Measurements from ENCODE around the gene DYNLRB2.

Gene DYNLRB2

DNA sequence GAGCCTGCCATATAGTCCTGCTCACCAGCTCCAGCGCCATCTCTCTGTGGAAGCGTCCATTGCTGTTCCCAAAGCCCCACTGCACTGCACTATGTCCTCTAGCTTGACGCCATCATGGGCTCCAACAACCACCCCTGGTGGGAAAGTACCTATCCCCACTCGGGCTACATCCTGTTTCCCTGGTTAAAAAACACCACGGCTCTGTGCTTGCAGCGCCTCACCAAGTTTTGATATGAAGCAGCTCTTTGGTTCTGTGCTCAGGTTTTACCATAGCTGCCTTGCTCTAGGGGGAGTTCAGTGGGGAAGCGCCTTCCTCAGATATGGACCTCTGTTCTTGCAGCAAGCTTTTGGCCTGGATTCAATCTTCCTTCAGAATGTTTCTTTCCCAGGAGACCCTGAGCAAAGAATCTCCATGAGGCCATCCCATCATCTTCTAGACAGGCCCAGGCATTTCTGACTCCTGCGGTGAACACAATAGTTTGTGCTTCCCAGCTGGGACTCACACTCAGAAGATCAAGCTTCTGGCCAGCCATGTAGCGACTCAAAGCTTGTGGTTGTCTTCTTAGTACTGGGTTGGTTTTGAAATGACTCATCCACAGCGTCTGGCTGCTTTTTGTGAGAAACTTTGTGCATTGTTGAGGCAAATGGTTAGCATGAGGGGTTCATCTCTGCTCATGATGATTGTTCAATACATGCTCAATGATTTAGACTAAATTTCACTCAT lies 39.5 kb downstream of the DYNLRB2 start:
- no peaks in the 10 kb centered on the region for H3K27me3 ChIP-seq (ENCODE audit: control insufficient read depth, insufficient read depth, low read length)
- H3K9ac ChIP-seq (ENCODE audit: low read depth, low read length) = no peak overlapping the region
- H3K4me1 ChIP-seq (ENCODE audit: control insufficient read depth, insufficient read depth, low read length) = no peaks in the 10 kb centered on the region
- H3K36me3 ChIP-seq (ENCODE audit: control insufficient read depth, insufficient read depth, low read length) = no peaks in the 10 kb centered on the region
- H3K9me3 ChIP-seq (ENCODE audit: control insufficient read depth, insufficient read depth, low read length) = no peaks in the 10 kb centered on the region
- no peak overlapping the region for H3K4me3 ChIP-seq (ENCODE audit: low read depth, low read length)

DNA sequence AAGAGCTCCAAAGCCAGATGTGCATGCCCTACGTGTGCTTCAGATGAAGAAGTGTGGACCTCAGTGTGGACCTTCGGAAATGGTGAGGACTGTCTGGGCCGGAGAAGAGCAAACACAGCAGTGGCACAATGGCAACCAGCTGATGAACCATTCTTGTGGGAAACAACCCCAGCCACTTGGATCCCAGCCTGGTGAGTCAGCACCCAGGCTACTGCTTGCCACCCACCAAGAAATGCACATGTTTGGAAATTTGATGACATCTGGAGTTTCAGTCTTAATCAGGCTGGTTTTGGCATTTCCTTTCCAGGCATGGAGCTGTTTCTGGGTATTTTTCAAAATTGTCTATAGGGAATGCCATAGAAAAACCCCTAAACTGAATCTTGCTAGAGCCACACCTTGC lies 42.7 kb downstream of the DYNLRB2 start:
- Histone ChIP-seq H3K4me3 (ENCODE audit: low read depth, low read length) (no peak overlapping the region), H3K4me1 (ENCODE audit: control insufficient read depth, insufficient read depth, low read length) (no peaks in the 10 kb centered on the region), H3K36me3 (ENCODE audit: control insufficient read depth, insufficient read depth, low read length) (no peaks in the 10 kb centered on the region), H3K9ac (ENCODE audit: low read depth, low read length) (no peak overlapping the region), H3K27me3 (ENCODE audit: control insufficient read depth, insufficient read depth, low read length) (no peaks in the 10 kb centered on the region), H3K9me3 (ENCODE audit: control insufficient read depth, insufficient read depth, low read length) (no peaks in the 10 kb centered on the region)

- no peak overlapping the region for H3K9ac ChIP-seq (ENCODE audit: low read depth, low read length)
- H3K27me3 ChIP-seq (ENCODE audit: control insufficient read depth, insufficient read depth, low read length) = no peaks in the 10 kb centered on the region
- no peak overlapping the region for H3K4me3 ChIP-seq (ENCODE audit: low read depth, low read length)
- no peaks in the 10 kb centered on the region for H3K36me3 ChIP-seq (ENCODE audit: control insufficient read depth, insufficient read depth, low read length)
- no peaks in the 10 kb centered on the region for H3K9me3 ChIP-seq (ENCODE audit: control insufficient read depth, insufficient read depth, low read length)
- no peaks in the 10 kb centered on the region for H3K4me1 ChIP-seq (ENCODE audit: control insufficient read depth, insufficient read depth, low read length)
Observed at GRCh38 chr16:80585764-80586163, 45.0 kb downstream of the DYNLRB2 start.

GRCh38 chr16:80586476-80586875 lies 45.7 kb downstream of the DYNLRB2 start:
- H3K36me3 ChIP-seq (ENCODE audit: control insufficient read depth, insufficient read depth, low read length) = no peaks in the 10 kb centered on the region
- no peak overlapping the region for H3K9ac ChIP-seq (ENCODE audit: low read depth, low read length)
- no peak overlapping the region for H3K4me3 ChIP-seq (ENCODE audit: low read depth, low read length)
- no peaks in the 10 kb centered on the region for H3K4me1 ChIP-seq (ENCODE audit: control insufficient read depth, insufficient read depth, low read length)
- no peaks in the 10 kb centered on the region for H3K9me3 ChIP-seq (ENCODE audit: control insufficient read depth, insufficient read depth, low read length)
- H3K27me3 ChIP-seq (ENCODE audit: control insufficient read depth, insufficient read depth, low read length) = no peaks in the 10 kb centered on the region

DNA sequence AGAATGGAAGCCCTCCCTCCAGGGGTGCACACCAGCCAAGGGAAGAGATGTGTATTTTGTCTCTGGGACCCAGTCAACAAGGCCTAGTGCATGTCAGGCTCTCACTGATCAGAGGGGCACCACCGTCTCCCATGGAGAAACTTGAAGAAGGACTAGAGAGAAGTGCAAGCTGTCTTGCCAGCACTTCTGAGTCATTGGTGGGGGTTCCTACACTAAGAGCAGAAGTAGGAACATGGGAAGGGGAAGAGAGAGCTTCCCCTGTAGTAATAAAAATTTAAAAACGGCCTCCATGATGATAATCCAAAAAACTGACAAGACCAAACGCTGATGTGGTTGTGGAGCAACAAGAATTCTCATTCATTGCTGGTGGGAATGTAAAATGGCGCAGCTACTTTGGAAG lies 46.3 kb downstream of the DYNLRB2 start:
- H3K4me3 ChIP-seq (ENCODE audit: low read depth, low read length) = no peak overlapping the region
- H3K4me1 ChIP-seq (ENCODE audit: control insufficient read depth, insufficient read depth, low read length) = no peaks in the 10 kb centered on the region
- H3K9ac ChIP-seq (ENCODE audit: low read depth, low read length) = no peak overlapping the region
- no peaks in the 10 kb centered on the region for H3K27me3 ChIP-seq (ENCODE audit: control insufficient read depth, insufficient read depth, low read length)
- no peaks in the 10 kb centered on the region for H3K9me3 ChIP-seq (ENCODE audit: control insufficient read depth, insufficient read depth, low read length)
- no peaks in the 10 kb centered on the region for H3K36me3 ChIP-seq (ENCODE audit: control insufficient read depth, insufficient read depth, low read length)

DNA sequence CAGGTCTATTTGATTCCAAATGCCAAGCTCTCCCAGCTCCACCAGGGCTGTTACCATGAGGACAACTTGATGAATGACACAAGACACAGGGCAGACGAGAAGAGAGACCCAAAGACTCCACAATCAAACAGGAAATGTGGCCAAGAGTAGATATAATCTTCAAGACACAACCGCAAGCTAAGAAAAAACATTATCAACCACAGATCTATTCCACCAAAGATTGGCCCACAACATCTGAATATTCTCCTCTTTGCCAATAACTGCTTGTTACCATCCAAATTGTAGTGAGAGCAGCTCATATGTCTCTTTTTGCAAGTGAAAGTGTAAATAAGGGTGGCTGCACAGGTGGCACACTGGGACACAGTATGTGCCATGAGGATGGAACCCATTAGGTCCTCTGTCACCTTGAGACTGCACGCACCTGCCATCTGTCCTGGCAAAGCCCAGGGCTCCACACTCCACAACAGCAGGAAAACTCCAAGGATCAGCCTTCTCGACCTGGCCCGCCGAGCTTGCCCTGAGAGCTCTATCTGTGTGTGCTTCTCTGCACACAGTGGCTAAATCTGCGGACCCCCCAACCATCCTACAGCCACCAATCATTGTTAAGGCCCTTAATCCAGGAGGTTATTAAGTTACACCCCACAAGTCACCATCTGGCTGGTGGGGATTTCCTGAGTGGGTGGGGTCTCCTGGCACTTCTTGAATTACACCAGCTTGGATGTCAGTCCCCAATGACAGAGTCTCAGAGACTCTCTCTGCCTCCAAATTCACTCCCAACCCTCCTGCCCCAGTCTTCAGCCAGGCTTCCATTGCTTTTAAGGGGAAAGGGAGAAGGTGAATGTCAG lies 50.5 kb downstream of the DYNLRB2 start:
- Histone ChIP-seq H3K9me3 (ENCODE audit: control insufficient read depth, insufficient read depth, low read length) (no peaks in the 10 kb centered on the region), H3K9ac (ENCODE audit: low read depth, low read length) (no peak overlapping the region), H3K27me3 (ENCODE audit: control insufficient read depth, insufficient read depth, low read length) (no peaks in the 10 kb centered on the region), H3K4me1 (ENCODE audit: control insufficient read depth, insufficient read depth, low read length) (no peaks in the 10 kb centered on the region), H3K36me3 (ENCODE audit: control insufficient read depth, insufficient read depth, low read length) (no peaks in the 10 kb centered on the region), H3K4me3 (ENCODE audit: low read depth, low read length) (no peak overlapping the region)

DNA sequence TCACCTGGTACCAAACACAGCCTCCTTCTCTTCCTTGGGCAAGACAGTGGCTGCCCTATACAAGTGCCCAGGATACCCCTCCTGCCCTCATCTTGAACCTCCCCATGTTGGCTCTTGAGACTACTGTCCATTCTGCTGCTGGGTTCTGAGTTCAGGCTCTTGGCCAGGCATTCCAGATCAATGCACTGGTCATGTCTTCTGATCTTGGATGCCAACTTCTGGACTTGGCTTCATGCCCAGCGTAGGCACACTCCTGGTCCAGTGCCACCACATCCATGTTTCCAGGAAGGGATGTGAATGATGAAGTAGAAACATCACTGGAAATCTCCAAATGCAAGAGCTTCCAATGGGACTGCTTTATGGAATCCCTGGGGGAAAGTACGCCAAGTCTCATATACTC lies 51.5 kb downstream of the DYNLRB2 start:
- no peak overlapping the region for H3K9ac ChIP-seq (ENCODE audit: low read depth, low read length)
- H3K9me3 ChIP-seq (ENCODE audit: control insufficient read depth, insufficient read depth, low read length) = no peaks in the 10 kb centered on the region
- H3K4me3 ChIP-seq (ENCODE audit: low read depth, low read length) = no peak overlapping the region
- no peaks in the 10 kb centered on the region for H3K4me1 ChIP-seq (ENCODE audit: control insufficient read depth, insufficient read depth, low read length)
- no peaks in the 10 kb centered on the region for H3K27me3 ChIP-seq (ENCODE audit: control insufficient read depth, insufficient read depth, low read length)
- no peaks in the 10 kb centered on the region for H3K36me3 ChIP-seq (ENCODE audit: control insufficient read depth, insufficient read depth, low read length)

DNA sequence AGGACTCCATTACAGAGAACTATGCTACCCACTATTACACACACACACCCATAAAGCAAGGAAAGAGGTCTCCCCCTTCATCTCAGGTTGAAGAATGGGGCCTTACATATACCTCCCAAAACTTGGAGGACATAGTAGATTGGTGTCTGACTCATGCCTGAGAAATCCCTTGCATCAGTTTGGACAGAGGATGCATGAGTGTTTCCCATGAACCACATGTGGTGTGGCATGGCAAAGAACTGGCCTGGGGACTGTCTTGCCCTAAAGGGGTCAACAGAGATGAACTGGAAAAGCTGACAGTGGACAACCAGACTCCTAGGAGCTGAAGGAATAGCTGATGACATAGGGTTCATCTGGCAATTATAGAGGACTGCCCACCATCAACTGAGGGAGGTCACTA lies 54.0 kb downstream of the DYNLRB2 start:
- Histone ChIP-seq H3K9me3 (ENCODE audit: control insufficient read depth, insufficient read depth, low read length) (no peaks in the 10 kb centered on the region), H3K9ac (ENCODE audit: low read depth, low read length) (no peak overlapping the region), H3K36me3 (ENCODE audit: control insufficient read depth, insufficient read depth, low read length) (no peaks in the 10 kb centered on the region), H3K4me1 (ENCODE audit: control insufficient read depth, insufficient read depth, low read length) (no peaks in the 10 kb centered on the region), H3K4me3 (ENCODE audit: low read depth, low read length) (no peak overlapping the region), H3K27me3 (ENCODE audit: control insufficient read depth, insufficient read depth, low read length) (no peaks in the 10 kb centered on the region)

DNA sequence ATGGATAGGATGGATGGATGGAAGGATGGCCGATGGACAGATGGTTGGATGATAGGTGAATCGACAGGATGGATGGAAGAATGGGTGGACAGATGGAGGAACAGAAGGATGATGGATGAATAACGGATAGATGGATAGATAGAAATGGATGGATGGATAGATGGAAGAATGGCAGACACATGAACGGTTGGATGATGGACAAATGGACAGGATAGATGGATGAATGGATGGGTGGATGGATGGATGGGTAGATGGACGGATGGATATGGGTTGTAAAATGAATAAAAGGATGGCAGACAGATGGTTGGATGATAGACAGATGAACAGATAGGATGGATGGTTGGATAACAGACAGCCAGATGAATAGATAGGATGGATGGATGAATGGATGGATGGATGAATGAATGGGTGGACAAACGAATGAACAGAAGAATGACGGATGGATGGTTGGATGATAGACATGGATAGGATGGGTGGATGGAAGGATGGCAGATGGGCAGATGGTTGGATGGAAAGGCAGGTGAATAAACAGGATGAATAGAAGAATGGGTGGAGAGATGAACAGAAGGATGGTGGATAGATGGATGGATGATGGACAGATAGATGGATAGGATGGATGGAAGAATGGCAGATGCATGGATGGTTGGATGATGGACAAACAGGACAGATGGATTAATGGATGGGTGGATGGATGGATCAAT lies 55.9 kb downstream of the DYNLRB2 start:
- no peaks in the 10 kb centered on the region for H3K36me3 ChIP-seq (ENCODE audit: control insufficient read depth, insufficient read depth, low read length)
- no peaks in the 10 kb centered on the region for H3K4me1 ChIP-seq (ENCODE audit: control insufficient read depth, insufficient read depth, low read length)

GRCh38 chr16:80599466-80599865 lies 58.7 kb downstream of the DYNLRB2 start:
- no peaks in the 10 kb centered on the region for H3K4me1 ChIP-seq (ENCODE audit: control insufficient read depth, insufficient read depth, low read length)
- H3K27me3 ChIP-seq (ENCODE audit: control insufficient read depth, insufficient read depth, low read length) = no peaks in the 10 kb centered on the region
- H3K9ac ChIP-seq (ENCODE audit: low read depth, low read length) = no peak overlapping the region
- H3K4me3 ChIP-seq (ENCODE audit: low read depth, low read length) = no peak overlapping the region
- H3K9me3 ChIP-seq (ENCODE audit: control insufficient read depth, insufficient read depth, low read length) = no peaks in the 10 kb centered on the region
- no peaks in the 10 kb centered on the region for H3K36me3 ChIP-seq (ENCODE audit: control insufficient read depth, insufficient read depth, low read length)

More for the DNA sequence above, 55.9 kb downstream of the DYNLRB2 start:
- no peaks in the 10 kb centered on the region for H3K9me3 ChIP-seq (ENCODE audit: control insufficient read depth, insufficient read depth, low read length)
- H3K27me3 ChIP-seq (ENCODE audit: control insufficient read depth, insufficient read depth, low read length) = no peaks in the 10 kb centered on the region
- no peak overlapping the region for H3K4me3 ChIP-seq (ENCODE audit: low read depth, low read length)
- no peak overlapping the region for H3K9ac ChIP-seq (ENCODE audit: low read depth, low read length)

All from iPS-15b (cell line).